Lower leg skin (tissue), 3 donors: ENCODE data around the gene CRKL.

Experiments
- POLR2A ChIP-seq, 2 donors: fragments of 450-650 bp; IDR thresholded peaks; one replicate each; pipeline ENCODE4 v1.6.1; 2016 to 2017; ENCODE audit warnings: antibody characterized with exemption in 2 of 2, mild to moderate bottlenecking in 1 of 2, moderate library complexity in 1 of 2
- TF ChIP-seq, protein P1 (sequence below), 3 donors: fragments of 450-650 bp; IDR thresholded peaks; one replicate each; pipeline ENCODE4 v1.5.1; 2016; ENCODE audit warnings: antibody characterized with exemption in 3 of 3, mild to moderate bottlenecking in 3 of 3, moderate library complexity in 2 of 3

DNA sequence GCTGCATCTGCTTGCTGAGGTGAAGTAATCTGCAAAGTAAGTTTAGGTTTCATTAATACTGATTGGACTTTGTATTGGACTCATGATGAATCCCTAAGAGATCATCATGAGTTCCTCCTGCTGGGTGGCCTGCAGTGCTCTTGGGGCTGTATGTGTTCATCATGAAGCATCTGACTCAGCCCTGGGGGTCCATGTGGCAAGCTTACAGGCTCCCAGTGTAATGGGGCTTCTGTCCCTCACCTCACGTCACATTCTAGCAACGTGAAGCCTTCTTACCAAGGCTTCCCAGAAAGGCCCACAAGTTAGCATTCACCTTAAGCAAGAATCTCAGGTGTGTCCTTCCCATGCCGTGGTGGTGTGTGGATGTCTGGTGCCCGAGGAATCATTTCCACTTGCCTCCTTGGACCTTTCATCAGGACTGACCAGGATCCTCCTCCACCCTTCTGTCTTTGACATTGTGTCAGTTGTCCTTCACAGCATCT, 23.7 kb downstream of the CRKL start:
- TF ChIP-seq, protein P1, sequence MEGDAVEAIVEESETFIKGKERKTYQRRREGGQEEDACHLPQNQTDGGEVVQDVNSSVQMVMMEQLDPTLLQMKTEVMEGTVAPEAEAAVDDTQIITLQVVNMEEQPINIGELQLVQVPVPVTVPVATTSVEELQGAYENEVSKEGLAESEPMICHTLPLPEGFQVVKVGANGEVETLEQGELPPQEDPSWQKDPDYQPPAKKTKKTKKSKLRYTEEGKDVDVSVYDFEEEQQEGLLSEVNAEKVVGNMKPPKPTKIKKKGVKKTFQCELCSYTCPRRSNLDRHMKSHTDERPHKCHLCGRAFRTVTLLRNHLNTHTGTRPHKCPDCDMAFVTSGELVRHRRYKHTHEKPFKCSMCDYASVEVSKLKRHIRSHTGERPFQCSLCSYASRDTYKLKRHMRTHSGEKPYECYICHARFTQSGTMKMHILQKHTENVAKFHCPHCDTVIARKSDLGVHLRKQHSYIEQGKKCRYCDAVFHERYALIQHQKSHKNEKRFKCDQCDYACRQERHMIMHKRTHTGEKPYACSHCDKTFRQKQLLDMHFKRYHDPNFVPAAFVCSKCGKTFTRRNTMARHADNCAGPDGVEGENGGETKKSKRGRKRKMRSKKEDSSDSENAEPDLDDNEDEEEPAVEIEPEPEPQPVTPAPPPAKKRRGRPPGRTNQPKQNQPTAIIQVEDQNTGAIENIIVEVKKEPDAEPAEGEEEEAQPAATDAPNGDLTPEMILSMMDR (IDR thresholded peaks at IDR 0.05) = no peak
- TF ChIP-seq POLR2A (IDR thresholded peaks at IDR 0.05) = no peak
